Stimulated activated naive CD8-positive, alpha-beta T cell treated with anti-CD3 and anti-CD28 coated beads, Interleukin-15, Interleukin-2, amounts not matched to agents 100 ng/mL and 50 ng/mL, for 24 hours (primary cell): Measurements from ENCODE around the gene KIAA0825.

Experiments used
- H3K27ac Mint-ChIP-seq: one replicate; pipeline ENCODE4 v1.8.0; 2021; ENCODE audit warnings: mild to moderate bottlenecking, mixed read lengths
- H3K27me3 Mint-ChIP-seq: one replicate; pipeline ENCODE4 v1.8.0; 2021; ENCODE audit warnings: mixed read lengths
- H3K36me3 Mint-ChIP-seq: one replicate; pipeline ENCODE4 v1.8.0; 2021; ENCODE audit warnings: low read depth, mixed read lengths
- H3K4me1 Mint-ChIP-seq: one replicate; pipeline ENCODE4 v1.8.0; 2021; ENCODE audit warnings: low read depth, mixed read lengths
- H3K4me3 Mint-ChIP-seq: one replicate; pipeline ENCODE4 v1.8.0; 2021; ENCODE audit warnings: mild to moderate bottlenecking, mixed read lengths
- H3K9me3 Mint-ChIP-seq: one replicate; pipeline ENCODE4 v1.8.0; 2021; ENCODE audit warnings: mixed read lengths

The KIAA0825 gene, protein sequence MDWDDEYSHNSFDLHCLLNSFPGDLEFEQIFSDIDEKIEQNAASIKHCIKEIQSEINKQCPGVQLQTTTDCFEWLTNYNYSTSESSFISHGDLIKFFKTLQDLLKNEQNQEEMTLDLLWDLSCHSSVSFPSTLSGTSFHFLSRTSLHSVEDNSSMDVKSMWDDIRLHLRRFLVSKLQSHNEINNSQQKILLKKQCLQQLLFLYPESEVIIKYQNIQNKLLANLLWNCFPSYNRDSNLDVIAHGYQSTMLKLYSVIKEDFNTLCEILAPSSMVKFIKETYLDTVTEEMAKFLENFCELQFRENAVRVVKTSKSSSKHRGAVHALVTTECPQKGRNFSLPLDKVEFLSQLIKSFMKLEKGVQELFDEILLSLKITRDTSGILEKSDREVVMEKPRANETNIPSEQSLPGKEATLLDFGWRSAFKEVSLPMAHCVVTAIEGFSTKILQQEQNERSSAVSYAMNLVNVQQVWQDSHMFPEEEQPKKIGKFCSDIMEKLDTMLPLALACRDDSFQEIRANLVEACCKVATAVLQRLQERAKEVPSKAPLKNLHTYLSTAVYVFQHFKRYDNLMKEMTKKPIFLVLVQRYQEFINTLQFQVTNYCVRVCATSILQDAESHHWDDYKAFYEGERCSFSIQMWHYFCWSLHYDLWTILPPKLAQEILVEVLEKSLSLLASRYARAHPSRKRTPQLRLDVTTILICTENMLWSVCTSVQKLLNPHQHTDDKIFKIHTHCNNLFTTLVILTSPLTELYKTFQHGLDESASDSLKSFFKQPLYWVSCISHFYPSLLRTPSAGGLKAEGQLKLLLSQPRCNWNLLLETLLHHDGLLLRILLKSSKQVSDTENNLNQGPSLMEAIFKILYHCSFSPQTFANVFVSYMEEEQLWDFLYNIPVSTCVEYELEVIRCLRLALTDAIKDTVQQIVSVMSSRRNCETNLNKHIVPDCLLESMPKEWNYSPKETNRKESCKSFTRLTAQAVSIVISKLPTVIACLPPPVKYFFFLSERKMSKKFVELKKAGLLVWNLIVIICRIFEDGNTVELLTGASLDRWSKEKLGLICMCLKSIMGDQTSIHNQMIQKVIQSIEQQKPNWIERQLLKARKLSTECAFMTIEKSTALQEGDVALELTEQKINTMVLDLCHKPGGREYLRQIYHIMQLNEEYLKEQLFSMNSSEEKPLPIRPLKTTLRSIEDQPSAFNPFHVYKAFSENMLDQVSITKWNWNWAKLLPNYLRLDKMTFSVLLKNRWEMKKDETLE (N-terminal part only)

GRCh38 chr5:94618493-94619328 is at the start of gene KIAA0825, which contains the start of gene SLF1:
Gene KIAA0825, minus strand, starts transcription at chr5:94618604. Its CDS starts 81,478 bp downstream, at chr5:94537126.
Gene SLF1, plus strand, starts transcription at chr5:94618669. Its CDS starts 10,142 bp downstream, at chr5:94628811.
- peaks cover 45% of the 10 kb centered on the region for H3K4me1 Mint-ChIP-seq
- H3K27ac Mint-ChIP-seq: peak within 1 kb of the TSS; percentile 96
- no peaks in the 10 kb centered on the region for H3K27me3 Mint-ChIP-seq
- H3K9me3 Mint-ChIP-seq: no peaks in the 10 kb centered on the region
- H3K36me3 Mint-ChIP-seq: no peaks in the 10 kb centered on the region
- H3K4me3 Mint-ChIP-seq: peak within 1 kb of the TSS; percentile 94

DNA sequence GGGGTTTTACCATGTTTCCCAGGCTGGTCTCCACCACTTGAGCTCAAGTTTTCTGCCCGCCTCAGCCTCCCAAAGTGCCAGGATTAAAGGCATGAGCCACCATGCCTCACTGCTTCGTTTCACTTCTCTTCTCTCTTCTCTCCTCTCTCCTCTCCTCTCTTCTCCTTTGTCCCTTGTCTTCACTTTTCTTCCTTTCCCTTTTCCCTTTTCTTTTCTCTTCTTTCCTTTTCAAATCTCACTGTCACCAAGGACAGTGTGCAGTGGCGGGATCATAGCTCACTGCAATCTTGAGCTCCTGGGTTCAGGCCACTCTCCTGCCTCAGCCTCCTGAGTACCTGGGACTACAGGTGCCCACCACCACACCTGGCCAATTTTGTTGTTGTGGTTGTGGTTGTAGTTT is 49.5 kb upstream of the KIAA0825 start:
- no peaks in the 10 kb centered on the region for H3K4me1 Mint-ChIP-seq
- H3K27me3 Mint-ChIP-seq: no peaks in the 10 kb centered on the region
- H3K4me3 Mint-ChIP-seq: no peak overlapping the region
- peaks cover 43% of the 10 kb centered on the region for H3K36me3 Mint-ChIP-seq
- H3K9me3 Mint-ChIP-seq: no peaks in the 10 kb centered on the region
- no peak overlapping the region for H3K27ac Mint-ChIP-seq

- no peaks in the 10 kb centered on the region for H3K27me3 Mint-ChIP-seq
- H3K4me3 Mint-ChIP-seq: no peak overlapping the region
- H3K4me1 Mint-ChIP-seq: no peaks in the 10 kb centered on the region
- no peak overlapping the region for H3K27ac Mint-ChIP-seq
- peaks cover 46% of the 10 kb centered on the region for H3K36me3 Mint-ChIP-seq
- H3K9me3 Mint-ChIP-seq: peaks cover 29% of the 10 kb centered on the region
Measured at GRCh38 chr5:94661086-94661485, 42.7 kb upstream of the KIAA0825 start.

DNA sequence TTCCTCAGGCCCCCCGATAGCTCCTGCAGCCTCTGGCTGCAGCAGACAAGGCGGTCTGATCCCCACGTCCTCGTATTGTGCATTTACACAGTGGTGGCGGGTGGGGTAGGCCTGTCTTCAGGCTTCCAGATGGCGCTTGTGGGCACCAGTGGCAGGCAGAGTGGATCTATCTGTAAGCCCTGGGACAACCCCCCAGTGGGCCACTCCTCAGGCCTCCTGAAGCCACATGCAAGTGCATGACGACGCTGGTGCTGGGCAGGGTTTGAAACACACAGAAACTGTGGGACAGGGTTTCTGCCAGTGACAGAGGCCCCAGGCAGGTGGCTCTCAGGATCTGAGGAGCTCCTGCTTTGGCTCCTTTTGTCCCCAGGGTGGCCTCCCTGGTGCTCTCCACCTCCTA is 42.1 kb upstream of the KIAA0825 start:
- H3K27me3 Mint-ChIP-seq: no peaks in the 10 kb centered on the region
- H3K4me3 Mint-ChIP-seq: no peak overlapping the region
- H3K4me1 Mint-ChIP-seq: no peaks in the 10 kb centered on the region
- H3K36me3 Mint-ChIP-seq: peaks cover 48% of the 10 kb centered on the region
- H3K9me3 Mint-ChIP-seq: peaks cover 35% of the 10 kb centered on the region
- H3K27ac Mint-ChIP-seq: no peak overlapping the region

- no peaks in the 10 kb centered on the region for H3K27me3 Mint-ChIP-seq
Measured at GRCh38 chr5:94658272-94658671, 39.9 kb upstream of the KIAA0825 start.

GRCh38 chr5:94649874-94650273 is 31.5 kb upstream of the KIAA0825 start:
- H3K27me3 Mint-ChIP-seq: no peaks in the 10 kb centered on the region
- no peaks in the 10 kb centered on the region for H3K4me1 Mint-ChIP-seq
- peaks cover 64% of the 10 kb centered on the region for H3K36me3 Mint-ChIP-seq
- no peak overlapping the region for H3K27ac Mint-ChIP-seq
- H3K9me3 Mint-ChIP-seq: peaks cover 9% of the 10 kb centered on the region
- no peak overlapping the region for H3K4me3 Mint-ChIP-seq

More at GRCh38 chr5:94658272-94658671, 39.9 kb upstream of the KIAA0825 start:
- Mint-ChIP-seq H3K4me1 (no peaks in the 10 kb centered on the region), H3K36me3 (peaks cover 71% of the 10 kb centered on the region), H3K27ac (no peak overlapping the region), H3K4me3 (no peak overlapping the region), H3K9me3 (peaks cover 39% of the 10 kb centered on the region)

GRCh38 chr5:94646758-94647157 is 28.4 kb upstream of the KIAA0825 start:
- no peaks in the 10 kb centered on the region for H3K9me3 Mint-ChIP-seq
- H3K36me3 Mint-ChIP-seq: peaks cover 56% of the 10 kb centered on the region
- H3K4me3 Mint-ChIP-seq: no peak overlapping the region
- no peak overlapping the region for H3K27ac Mint-ChIP-seq
- no peaks in the 10 kb centered on the region for H3K4me1 Mint-ChIP-seq
- no peaks in the 10 kb centered on the region for H3K27me3 Mint-ChIP-seq

DNA sequence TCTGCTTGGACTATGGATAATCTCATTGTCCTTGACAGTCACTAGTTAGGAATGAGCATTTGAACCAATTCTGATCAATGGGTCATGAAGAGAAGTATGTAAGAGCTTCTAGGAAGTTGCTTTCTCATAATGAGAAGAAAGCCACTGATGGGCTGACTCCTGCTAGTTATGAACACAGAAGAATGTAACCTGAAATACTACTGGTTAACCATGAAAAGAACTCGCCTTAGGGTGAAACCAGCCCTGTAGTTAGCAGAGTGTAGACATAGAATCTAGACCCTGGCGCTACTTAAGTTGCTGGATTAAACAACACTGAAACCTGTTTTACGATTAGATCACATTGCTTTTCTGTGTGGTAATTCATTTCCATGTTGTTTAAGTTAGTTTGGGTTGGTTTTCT is 26.6 kb upstream of the KIAA0825 start:
- Mint-ChIP-seq H3K4me1 (no peaks in the 10 kb centered on the region), H3K36me3 (peaks cover 67% of the 10 kb centered on the region), H3K4me3 (no peak overlapping the region), H3K9me3 (peaks cover 4% of the 10 kb centered on the region), H3K27me3 (no peaks in the 10 kb centered on the region), H3K27ac (no peak overlapping the region)

GRCh38 chr5:94640176-94640575 is 21.8 kb upstream of the KIAA0825 start:
- Mint-ChIP-seq H3K4me1 (peaks cover 9% of the 10 kb centered on the region), H3K27me3 (no peaks in the 10 kb centered on the region), H3K9me3 (peaks cover 16% of the 10 kb centered on the region), H3K36me3 (peaks cover 87% of the 10 kb centered on the region), H3K4me3 (no peak overlapping the region), H3K27ac (no peak overlapping the region)

DNA sequence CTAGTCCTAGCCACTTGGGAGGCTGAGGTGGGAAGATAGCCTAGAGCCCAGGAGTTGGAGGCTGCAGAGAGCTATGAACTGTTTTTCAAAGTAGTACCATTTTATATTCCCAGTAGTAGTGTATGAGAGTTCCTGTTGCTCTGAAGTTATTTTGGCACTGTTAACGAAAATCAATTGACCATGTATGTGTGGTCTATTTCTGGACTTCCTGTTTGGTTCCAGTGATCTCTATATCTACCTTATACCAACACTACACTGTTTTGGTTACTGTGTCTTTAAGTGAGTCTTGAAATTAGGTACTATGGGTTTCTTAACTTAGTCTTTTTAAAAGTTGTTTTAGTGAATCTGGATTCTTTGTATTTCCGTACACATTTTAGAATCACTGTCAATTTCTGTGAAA is 13.6 kb upstream of the KIAA0825 start:
- Mint-ChIP-seq H3K4me1 (peaks cover 22% of the 10 kb centered on the region), H3K27me3 (no peaks in the 10 kb centered on the region), H3K9me3 (peaks cover 2% of the 10 kb centered on the region), H3K4me3 (no peak overlapping the region), H3K36me3 (peaks cover 69% of the 10 kb centered on the region), H3K27ac (no peak overlapping the region)

GRCh38 chr5:94627191-94627590 is 8.8 kb upstream of the KIAA0825 start:
- Mint-ChIP-seq H3K27me3 (no peaks in the 10 kb centered on the region), H3K4me3 (no peak overlapping the region), H3K4me1 (peaks cover 19% of the 10 kb centered on the region), H3K27ac (no peak overlapping the region), H3K36me3 (peaks cover 32% of the 10 kb centered on the region), H3K9me3 (no peaks in the 10 kb centered on the region)

DNA sequence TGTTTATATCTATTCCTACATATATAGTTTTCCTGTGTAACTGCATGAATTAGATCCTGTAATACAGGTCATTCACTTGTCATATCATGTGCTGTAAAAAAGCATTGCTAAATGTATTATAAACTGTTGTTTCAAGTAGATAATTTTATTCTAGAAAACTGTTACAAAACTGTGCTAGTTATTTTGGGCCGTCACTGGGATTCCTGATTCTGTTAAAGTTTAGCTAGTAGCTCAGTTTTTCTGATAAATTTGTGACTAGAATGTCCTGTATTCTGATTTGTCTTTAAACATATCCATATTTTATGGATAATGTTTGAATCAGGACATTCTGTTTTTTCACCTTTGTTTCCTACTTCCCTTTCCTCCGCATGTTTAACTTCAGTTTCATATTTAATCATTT is 5.5 kb upstream of the KIAA0825 start:
- Mint-ChIP-seq H3K4me3 (no peak overlapping the region), H3K9me3 (no peaks in the 10 kb centered on the region), H3K27me3 (no peaks in the 10 kb centered on the region), H3K4me1 (peaks cover 34% of the 10 kb centered on the region), H3K36me3 (peaks cover 4% of the 10 kb centered on the region), H3K27ac (no peak overlapping the region)

- H3K27ac Mint-ChIP-seq: no peak overlapping the region
- H3K4me1 Mint-ChIP-seq: peaks cover 34% of the 10 kb centered on the region
- H3K27me3 Mint-ChIP-seq: no peaks in the 10 kb centered on the region
- no peak overlapping the region for H3K4me3 Mint-ChIP-seq
- H3K9me3 Mint-ChIP-seq: no peaks in the 10 kb centered on the region
- no peaks in the 10 kb centered on the region for H3K36me3 Mint-ChIP-seq
Measured at GRCh38 chr5:94623011-94623410, 4.6 kb upstream of the KIAA0825 start.

- H3K36me3 Mint-ChIP-seq: no peaks in the 10 kb centered on the region
- H3K27me3 Mint-ChIP-seq: no peaks in the 10 kb centered on the region
- peak overlapping the region; percentile 22 for H3K4me3 Mint-ChIP-seq
- peaks cover 45% of the 10 kb centered on the region for H3K4me1 Mint-ChIP-seq
- H3K27ac Mint-ChIP-seq: no peak overlapping the region
- H3K9me3 Mint-ChIP-seq: no peaks in the 10 kb centered on the region
Measured at GRCh38 chr5:94621763-94622162, 3.4 kb upstream of the KIAA0825 start.
